Natural killer cell (primary cell): ENCODE data around the gene PTGR1. TPM values are rescaled to one million over a fixed set of nuclear protein-coding genes. Genes with fewer than 3 reads are reported as not detected.

Source experiments
- ATAC-seq, 3 donors: fragments of 150-1000 bp in 2 of 3; fragments of 200-7000 bp in 1 of 3; cut with Tn5 transposase; 1 replicate in 1 of 3; 2 replicates in 2 of 3; pipeline ENCODE4 v1.10.0; 2021; ENCODE audit warnings: mild to moderate bottlenecking in 2 of 3, moderate library complexity in 2 of 3
- DNase-seq, 2 donors: peaks; one replicate each; pipeline versions ENCODE4 v3.0.0 to v3.0.0-alpha.2; 2013 to 2021; ENCODE audit warnings: mixed read lengths in 1 of 2
- H3K27ac ChIP-seq: one replicate; pipeline ENCODE4 v1.5.1; 2013; ENCODE audit warnings: mild to moderate bottlenecking, low read length
- H3K27me3 ChIP-seq: one replicate; pipeline ENCODE4 v1.6.1; 2013; ENCODE audit warnings: low read length; ENCODE audit not compliant: control insufficient read depth, insufficient read depth
- H3K36me3 ChIP-seq: one replicate; pipeline ENCODE4 v1.6.1; 2013; ENCODE audit warnings: low read length; ENCODE audit not compliant: control insufficient read depth, insufficient read depth
- H3K4me1 ChIP-seq: one replicate; pipeline ENCODE4 v1.6.1; 2013; ENCODE audit warnings: low read length; ENCODE audit not compliant: control insufficient read depth, insufficient read depth
- H3K4me3 ChIP-seq: one replicate; pipeline ENCODE4 v1.5.1; 2013; ENCODE audit warnings: low read length
- H3K9me3 ChIP-seq: one replicate; pipeline ENCODE4 v1.6.1; 2013; ENCODE audit warnings: low read length; ENCODE audit not compliant: control insufficient read depth, insufficient read depth
- H3K27ac Mint-ChIP-seq, 2 donors: one replicate each; pipeline ENCODE4 v1.8.0; 2022; ENCODE audit warnings: mild to moderate bottlenecking in 2 of 2, mixed read lengths in 2 of 2, moderate library complexity in 1 of 2
- H3K27me3 Mint-ChIP-seq, 2 donors: one replicate each; pipeline ENCODE4 v1.8.0; 2022; ENCODE audit warnings: low read depth in 2 of 2, mixed read lengths in 2 of 2
- H3K36me3 Mint-ChIP-seq: one replicate; pipeline ENCODE4 v1.8.0; 2022; ENCODE audit warnings: mixed read lengths
- H3K4me1 Mint-ChIP-seq, 2 donors: one replicate each; pipeline ENCODE4 v1.8.0; 2022; ENCODE audit warnings: mixed read lengths in 2 of 2
- H3K4me3 Mint-ChIP-seq: one replicate; pipeline ENCODE4 v1.8.0; 2022; ENCODE audit warnings: mild to moderate bottlenecking, moderate library complexity, mixed read lengths
- H3K9me3 Mint-ChIP-seq, 2 donors: one replicate each; pipeline ENCODE4 v1.8.0; 2022; ENCODE audit warnings: mixed read lengths in 2 of 2
- CTCF ChIP-seq: fragments of 200-600 bp; IDR thresholded peaks from one replicate; pipeline ENCODE4 v1.8.0; 2022; ENCODE audit warnings: antibody characterized with exemption
- WGBS: methylation state at CpG from one replicate; pipeline ENCODE4 v1.1.7; 2013; ENCODE audit warnings: missing lambda C conversion rate; ENCODE audit not compliant: insufficient coverage; 5-methylcytosine and 5-hydroxymethylcytosine counted together
- intact Hi-C: fragments of 100-400 bp; cut with micrococcal nuclease; formaldehyde crosslinking; loops from one replicate; pipeline ENCODE4 v1.14.2; 2022
- total RNA-seq, 4 donors: library from RNA; stranded (reverse); fragments of 120-200 nt in 1 of 4; gene quantifications; one replicate each; pipeline versions ENCODE4 v1.2.3 to v1.2.4, GENCODE V29; 2013 to 2022

The PTGR1 gene
- total RNA-seq, 3 donors from 2014 or later (not counting 1 experiment from before 2014, with no cell fraction given), result not detected

GRCh38 chr9:111604054-111604615 is 4.7 kb upstream of the PTGR1 start:
- H3K9me3 Mint-ChIP-seq, result no peaks in the 10 kb centered on the region
- 86% methylated on average over 16 of the region's 16 CpGs for WGBS

GRCh38 chr9:111603041-111603440 is 3.6 kb upstream of the PTGR1 start:
- WGBS, result 88% methylated on average over 3 of the region's 4 CpGs
- Histone ChIP-seq H3K36me3 (no peaks in the 10 kb centered on the region), H3K4me1 (peaks cover 19% of the 10 kb centered on the region), H3K27ac (no peak overlapping the region), H3K9me3 (no peaks in the 10 kb centered on the region), H3K4me3 (no peak overlapping the region), H3K27me3 (peaks cover 22% of the 10 kb centered on the region)
- DNase-seq (no peak), ATAC-seq (no peak)
- Mint-ChIP-seq H3K27ac (no peak overlapping the region), H3K9me3 (no peaks in the 10 kb centered on the region), H3K4me1 (peaks cover 15 to 22% of the 10 kb centered on the region in 2 donors), H3K36me3 (no peaks in the 10 kb centered on the region), H3K4me3 (no peak overlapping the region), H3K27me3 (peaks cover 43 to 63% of the 10 kb centered on the region in 2 donors)
- intact Hi-C loops, result no loop called here
- TF ChIP-seq CTCF, result no peak

More at GRCh38 chr9:111604054-111604615, 4.7 kb upstream of the PTGR1 start:
- Mint-ChIP-seq H3K4me3 (no peak overlapping the region), H3K27me3 (peaks cover 38 to 57% of the 10 kb centered on the region in 2 donors), H3K27ac (no peak overlapping the region), H3K4me1 (peaks cover 6 to 11% of the 10 kb centered on the region in 2 donors), H3K36me3 (no peaks in the 10 kb centered on the region)
- H3K9me3 ChIP-seq, result no peaks in the 10 kb centered on the region
- peaks cover 9% of the 10 kb centered on the region for H3K4me1 ChIP-seq
- no peak for ATAC-seq
- H3K4me3 ChIP-seq, result no peak overlapping the region
- no peaks in the 10 kb centered on the region for H3K36me3 ChIP-seq
- peaks cover 13% of the 10 kb centered on the region for H3K27me3 ChIP-seq
- no peak for DNase-seq
- TF ChIP-seq CTCF, result no peak
- H3K27ac ChIP-seq, result no peak overlapping the region
- intact Hi-C loops, result no loop called here

GRCh38 chr9:111601237-111602018 is 2.0 kb upstream of the PTGR1 start:
- H3K4me3 Mint-ChIP-seq, result peak overlapping the region; percentile 50
- peak in 1 of 2 donors; percentile 19 for DNase-seq

More at GRCh38 chr9:111601237-111602018, 2.0 kb upstream of the PTGR1 start:
- intact Hi-C loops, result no loop called here
- Histone ChIP-seq H3K27me3 (peaks cover 27% of the 10 kb centered on the region), H3K4me3 (no peak overlapping the region), H3K4me1 (peaks cover 22% of the 10 kb centered on the region), H3K27ac (no peak overlapping the region), H3K9me3 (no peaks in the 10 kb centered on the region), H3K36me3 (no peaks in the 10 kb centered on the region)
- WGBS, result 95% methylated on average over 5 of the region's 10 CpGs
- no peak for TF ChIP-seq CTCF
- Mint-ChIP-seq H3K27me3 (peaks cover 54 to 75% of the 10 kb centered on the region in 2 donors), H3K27ac (no peak overlapping the region), H3K36me3 (no peaks in the 10 kb centered on the region), H3K4me1 (peaks cover 24 to 29% of the 10 kb centered on the region in 2 donors), H3K9me3 (no peaks in the 10 kb centered on the region)
- ATAC-seq, result no peak
